ENCODE results near the gene GP1BB. TPM values are rescaled to one million over a fixed set of nuclear protein-coding genes. Genes with fewer than 3 reads are reported as not detected.

The GP1BB gene
- polyA plus RNA-seq, 1 of the 3 experiments (the other 2 are of a cell fraction), result 1.5 TPM

- 78% methylated on average over 4 of the region's 14 CpGs for WGBS (ENCODE audit: low lambda C conversion rate)
- Histone ChIP-seq H4K20me1 (ENCODE audit: insufficient read depth) (no peaks in the 10 kb centered on the region), H3K27me3 (ENCODE audit: insufficient read depth) (no peaks in the 10 kb centered on the region), H3K27ac (ENCODE audit: low read depth in 2 of 2, low read length in 1 of 2) (no peak overlapping the region), H3F3A (replicated peaks; ENCODE audit: insufficient read depth) (no peaks in the 10 kb centered on the region), H3K79me2 (ENCODE audit: insufficient read depth) (no peaks in the 10 kb centered on the region), H3K36me3 (replicated peaks in 1 of 2; ENCODE audit: control insufficient read depth in 1 of 2, insufficient read depth in 2 of 2, low read length in 1 of 2) (no peaks in the 10 kb centered on the region), H3K9me2 (no peaks in the 10 kb centered on the region), H3K4me1 (ENCODE audit: control insufficient read depth in 1 of 2, insufficient read depth in 2 of 2, low read depth in 1 of 2, low read length in 1 of 2) (peaks cover 0 to 7% of the 10 kb centered on the region in 2 experiments; a peak in 1 of 4 replicates), H3K4me2 (no peak overlapping the region), H3K4me3 (ENCODE audit: low read depth in 2 of 2, low read length in 1 of 2) (no peak overlapping the region), H2AFZ (ENCODE audit: low read depth) (no peak overlapping the region), H3K9me3 (no peaks in the 10 kb centered on the region), H3K9ac (no peak overlapping the region)
- ChIA-PET POLR2A (no interaction called here), CTCF (interaction anchor here (1.0 to 1.7 kb wide), 5 partner anchors 9 to 73 kb away, joined by 3 to 7 read pairs (median 4); no protein-coding TSS in a partner anchor)
- no peak for DNase-seq
- TF ChIP-seq CTCF (IDR thresholded peaks at IDR 0.05) (peak; percentile 13; the same call in 1 of the 2 replicates), SMC3 (IDR thresholded peaks at IDR 0.05; ENCODE audit: low read depth, low read length) (no peak)
These were observed 18.0 kb upstream of the GP1BB start for GRCh38 chr22:19705181-19705934.

- WGBS (ENCODE audit: low lambda C conversion rate), result 65% methylated on average over 7 of the region's 7 CpGs
- Histone ChIP-seq H3K9me3 (no peaks in the 10 kb centered on the region), H4K20me1 (ENCODE audit: insufficient read depth) (no peaks in the 10 kb centered on the region), H3K27ac (ENCODE audit: low read depth in 2 of 2, low read length in 1 of 2) (no peak overlapping the region), H3K9ac (no peak overlapping the region), H3K79me2 (ENCODE audit: insufficient read depth) (no peaks in the 10 kb centered on the region), H3K4me3 (ENCODE audit: low read depth in 2 of 2, low read length in 1 of 2) (no peak overlapping the region), H3K27me3 (ENCODE audit: insufficient read depth) (no peaks in the 10 kb centered on the region), H3K4me2 (no peak overlapping the region), H3K4me1 (ENCODE audit: control insufficient read depth in 1 of 2, insufficient read depth in 2 of 2, low read depth in 1 of 2, low read length in 1 of 2) (peaks cover 0 to 11% of the 10 kb centered on the region in 2 experiments; a peak in 1 of 4 replicates), H2AFZ (ENCODE audit: low read depth) (no peak overlapping the region), H3K9me2 (no peaks in the 10 kb centered on the region), H3F3A (replicated peaks; ENCODE audit: insufficient read depth) (no peaks in the 10 kb centered on the region), H3K36me3 (replicated peaks in 1 of 2; ENCODE audit: control insufficient read depth in 1 of 2, insufficient read depth in 2 of 2, low read length in 1 of 2) (no peaks in the 10 kb centered on the region)
- TF ChIP-seq FOSL2 (IDR thresholded peaks at IDR 0.05; ENCODE audit: borderline replicate concordance, low read depth) (no peak), MXI1 (IDR thresholded peaks at IDR 0.05; ENCODE audit: low read depth, low read length) (no peak), NRF1 (IDR thresholded peaks at IDR 0.05; ENCODE audit: low read depth, low read length) (no peak), SMC3 (IDR thresholded peaks at IDR 0.05; ENCODE audit: low read depth, low read length) (no peak), USF2 (IDR thresholded peaks at IDR 0.05; ENCODE audit: borderline replicate concordance, low read depth, low read length) (no peak), MEF2A (IDR thresholded peaks at IDR 0.05; ENCODE audit: borderline replicate concordance, low read depth) (no peak), RXRA (IDR thresholded peaks at IDR 0.05; ENCODE audit: borderline replicate concordance, low read depth) (no peak), IRF3 (IDR thresholded peaks at IDR 0.05; ENCODE audit: low read depth, low read length) (no peak)
- no peak for DNase-seq
- ChIA-PET CTCF (no interaction called here), POLR2A (no interaction called here)
These were observed 16.6 kb upstream of the GP1BB start for GRCh38 chr22:19706661-19707151.

All from SK-N-SH (cell line).